GM15510 (cell line): Measurements from ENCODE around the gene SPEN.

ENCODE experiments used
- POLR2A ChIP-seq: IDR thresholded peaks from 3 replicates; pipeline ENCODE4 v1.6.1; 2011; ENCODE audit warnings: borderline replicate concordance; ENCODE audit not compliant: insufficient read length; ENCODE audit errors: extremely low read depth

Gene SPEN

DNA sequence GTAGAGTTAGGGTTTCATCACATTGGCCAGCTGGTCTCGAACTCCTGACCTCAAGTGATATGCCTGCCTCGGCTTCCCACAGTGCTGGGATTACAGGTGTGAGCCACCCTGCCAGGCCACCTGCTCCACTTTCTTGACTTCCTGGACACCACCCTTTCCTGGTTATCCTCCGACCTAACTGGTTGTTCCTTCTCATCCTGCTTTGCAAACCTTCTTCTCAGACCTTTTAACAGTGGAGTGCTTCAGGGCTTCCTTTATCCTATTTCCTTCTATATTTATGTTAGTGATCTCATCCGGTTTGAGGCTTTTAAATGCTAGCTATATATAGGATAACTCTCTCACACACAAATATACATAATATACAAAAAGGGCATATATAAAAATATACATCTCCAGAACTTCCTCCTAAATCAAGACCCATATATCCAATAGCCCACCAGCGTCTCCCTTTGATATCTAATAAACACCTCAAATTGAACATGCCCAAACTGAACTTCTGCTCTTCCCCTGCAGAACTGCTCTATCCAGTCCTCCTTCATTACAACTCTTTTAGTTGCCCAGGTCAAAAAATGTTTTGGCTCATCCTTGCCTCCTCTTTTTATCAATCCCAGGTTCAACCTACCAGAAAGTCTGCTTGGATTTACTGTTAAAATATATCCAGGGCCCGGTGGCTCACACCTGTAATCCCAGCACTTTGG, 20.5 kb upstream of the SPEN start:
- no peak for TF ChIP-seq POLR2A

DNA sequence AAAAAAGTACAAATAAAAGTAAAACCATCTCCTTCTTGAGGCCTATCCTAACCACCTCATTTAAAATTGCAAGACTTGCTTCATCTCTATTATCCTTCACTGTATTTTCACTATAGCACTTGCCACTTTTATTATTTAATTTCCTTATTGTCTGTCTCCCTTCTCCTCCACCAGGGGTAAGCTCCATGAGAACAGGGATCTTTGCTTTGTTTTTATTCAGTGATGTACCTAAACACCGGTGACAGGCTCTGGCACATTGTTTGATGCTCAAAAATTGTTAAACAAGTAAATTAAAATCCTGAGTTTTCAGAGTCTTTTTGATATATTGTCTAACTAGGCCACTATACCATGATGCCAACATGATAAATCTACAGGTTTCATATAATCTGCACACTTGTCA, 17.2 kb upstream of the SPEN start:
- no peak for TF ChIP-seq POLR2A

DNA sequence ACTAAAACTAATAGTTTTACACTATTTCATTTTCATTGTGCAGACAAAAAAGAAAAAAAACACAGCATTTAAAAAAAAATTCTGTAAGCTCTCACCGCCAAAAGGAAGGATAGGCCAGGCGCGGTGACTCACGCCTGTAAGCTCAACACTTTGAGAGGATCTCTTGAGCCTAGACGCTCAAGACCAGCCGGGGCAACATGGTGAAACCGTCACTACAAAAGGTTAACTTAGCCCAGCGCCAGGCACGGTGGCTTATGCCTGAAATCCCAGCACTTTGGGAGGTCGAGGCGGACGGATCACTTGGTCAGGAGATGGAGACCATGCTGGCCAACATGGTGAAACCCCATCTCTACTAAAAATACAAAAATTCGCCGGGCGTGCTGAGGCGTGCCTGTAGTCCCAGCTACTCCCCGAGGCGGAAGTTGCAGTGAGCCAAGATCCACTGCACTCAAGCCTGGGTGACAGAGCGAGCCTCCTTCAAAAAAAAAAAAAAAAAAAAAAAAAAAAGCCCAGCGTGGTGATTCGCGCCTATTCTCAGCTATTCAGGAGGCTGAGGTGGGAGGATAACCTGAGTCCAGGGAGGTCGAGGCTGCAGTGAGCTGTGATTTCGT, 14.3 kb upstream of the SPEN start:
- TF ChIP-seq POLR2A: no peak

DNA sequence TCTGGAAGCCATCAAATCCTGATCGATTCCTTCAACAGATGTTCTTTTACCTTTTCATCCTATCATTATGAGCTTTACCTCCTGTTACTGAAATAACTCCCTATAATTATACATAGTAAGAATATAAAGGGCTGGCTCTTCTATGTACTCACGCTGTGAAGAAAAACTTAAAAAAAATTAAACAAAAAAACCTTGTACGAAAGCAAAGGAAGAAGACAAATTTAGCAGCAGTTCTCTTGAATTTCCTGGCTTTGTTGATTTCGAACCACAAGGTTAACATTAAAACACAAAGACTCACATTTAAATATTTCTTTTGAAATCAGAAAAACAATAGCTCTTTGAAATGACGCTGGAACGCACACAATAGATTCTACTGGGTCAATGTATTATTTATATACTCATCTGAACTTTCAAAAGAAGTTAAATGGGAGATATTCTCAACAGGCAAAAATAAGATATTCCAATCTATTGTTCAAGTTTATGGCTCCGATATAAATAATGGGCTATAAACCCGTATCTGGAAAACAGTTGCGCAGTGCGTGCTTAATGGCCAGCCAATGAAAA, 13.6 kb upstream of the SPEN start:
- no peak for TF ChIP-seq POLR2A

DNA sequence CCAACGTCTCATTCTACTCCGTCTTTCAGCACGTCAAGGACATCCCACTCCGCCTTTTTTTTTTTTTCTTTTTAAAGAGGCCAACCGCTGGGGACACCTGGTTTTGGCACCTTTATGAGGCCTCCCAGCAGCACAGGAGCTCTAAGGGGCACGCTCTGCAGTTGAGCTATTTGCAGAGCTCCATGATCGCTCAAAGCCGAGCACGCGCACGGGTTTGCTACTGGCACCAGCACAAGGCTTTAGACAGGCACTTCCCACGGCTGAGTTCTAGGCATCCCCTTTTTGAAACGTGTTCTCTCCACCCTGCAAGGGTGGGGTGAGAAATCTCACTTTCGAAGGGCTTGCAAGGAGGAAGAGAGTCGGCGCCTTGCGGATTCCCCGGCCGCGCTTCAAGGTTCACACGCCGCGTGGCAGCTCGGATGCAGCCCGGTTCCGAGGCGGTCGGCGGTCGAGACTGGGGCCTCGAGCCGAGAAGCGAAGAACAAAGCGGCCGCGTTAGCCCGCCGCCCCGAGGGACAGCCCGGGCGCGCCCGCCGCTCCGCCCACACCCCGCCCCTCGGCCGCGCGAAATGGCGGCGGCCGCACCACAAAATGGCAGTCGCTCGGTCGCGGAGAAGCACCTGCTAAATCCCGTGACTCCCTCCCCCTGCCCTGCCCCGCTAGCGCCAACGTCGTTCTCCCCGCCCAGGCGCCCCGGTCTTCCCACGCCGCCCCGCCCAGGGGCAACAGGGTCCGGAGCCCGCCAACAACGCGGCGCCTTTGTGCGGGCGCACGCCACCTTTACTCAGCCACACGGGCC, 12.9 kb upstream of the SPEN start:
- TF ChIP-seq POLR2A: peak; percentile 69

DNA sequence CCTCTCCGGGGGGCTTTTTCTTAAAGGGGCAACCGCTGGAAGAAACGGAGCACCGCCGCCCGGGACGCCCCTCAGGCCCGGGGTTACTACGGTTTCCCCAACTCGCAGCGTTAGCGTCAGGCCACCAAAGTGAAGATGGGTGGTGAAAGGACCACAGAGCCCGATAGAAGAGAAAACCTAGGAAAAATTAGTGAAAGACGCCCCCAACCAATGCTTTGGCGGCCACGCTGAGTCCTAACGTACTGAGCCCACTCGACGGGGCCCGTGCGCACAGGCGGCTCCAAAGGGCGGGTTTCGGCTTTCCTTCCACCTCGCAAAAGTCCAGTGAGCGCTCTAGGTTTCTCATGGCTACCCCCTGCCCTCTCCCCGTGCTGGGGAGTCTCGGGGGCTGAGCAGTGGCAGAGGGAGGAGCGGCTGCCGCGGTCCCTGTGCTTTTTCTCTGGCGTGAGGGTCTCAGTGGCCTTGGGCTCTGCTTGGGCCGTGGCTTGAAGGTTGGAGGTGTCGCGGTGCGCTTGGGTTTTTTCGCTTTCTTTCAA, 12.2 kb upstream of the SPEN start:
- TF ChIP-seq POLR2A: peak; percentile 13

DNA sequence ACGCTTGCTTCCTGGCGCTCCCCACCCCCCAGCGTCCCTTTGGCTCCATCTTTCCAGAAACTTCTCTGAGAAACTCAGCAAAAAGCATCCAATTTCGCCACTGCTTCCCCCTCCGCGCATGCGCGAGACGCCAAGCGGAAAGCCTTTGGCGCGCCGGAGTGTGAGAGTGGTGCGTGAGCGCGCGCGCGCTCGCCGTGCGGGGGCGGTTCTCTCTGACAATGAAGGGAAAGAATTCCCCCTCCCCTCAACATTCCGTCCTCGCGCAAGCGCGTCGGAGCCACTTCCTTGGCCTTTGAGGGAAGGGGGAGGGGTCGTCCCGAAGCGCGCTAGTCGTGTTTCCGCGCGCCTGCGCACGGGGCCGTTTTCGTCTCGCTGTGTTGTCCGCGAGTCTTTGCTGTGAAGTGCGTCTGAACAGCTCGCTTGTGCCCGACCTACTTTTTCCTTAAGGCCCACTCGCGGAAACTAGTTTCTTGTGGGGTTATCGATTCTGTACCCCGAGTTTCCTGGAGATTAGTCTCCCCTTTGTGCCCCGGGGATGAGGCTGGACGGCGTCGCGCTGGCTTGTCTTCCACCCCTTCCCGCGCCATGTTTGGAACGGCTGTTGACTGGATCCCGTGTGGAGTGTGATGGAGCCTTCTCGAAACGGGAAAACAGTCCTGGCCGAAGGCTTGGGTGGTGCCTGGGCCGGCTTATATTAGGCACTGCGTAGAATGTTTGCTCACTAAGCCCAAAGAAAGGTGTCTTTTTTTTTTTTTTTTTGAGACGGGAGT, 11.6 kb upstream of the SPEN start:
- peak; percentile 68 for TF ChIP-seq POLR2A

DNA sequence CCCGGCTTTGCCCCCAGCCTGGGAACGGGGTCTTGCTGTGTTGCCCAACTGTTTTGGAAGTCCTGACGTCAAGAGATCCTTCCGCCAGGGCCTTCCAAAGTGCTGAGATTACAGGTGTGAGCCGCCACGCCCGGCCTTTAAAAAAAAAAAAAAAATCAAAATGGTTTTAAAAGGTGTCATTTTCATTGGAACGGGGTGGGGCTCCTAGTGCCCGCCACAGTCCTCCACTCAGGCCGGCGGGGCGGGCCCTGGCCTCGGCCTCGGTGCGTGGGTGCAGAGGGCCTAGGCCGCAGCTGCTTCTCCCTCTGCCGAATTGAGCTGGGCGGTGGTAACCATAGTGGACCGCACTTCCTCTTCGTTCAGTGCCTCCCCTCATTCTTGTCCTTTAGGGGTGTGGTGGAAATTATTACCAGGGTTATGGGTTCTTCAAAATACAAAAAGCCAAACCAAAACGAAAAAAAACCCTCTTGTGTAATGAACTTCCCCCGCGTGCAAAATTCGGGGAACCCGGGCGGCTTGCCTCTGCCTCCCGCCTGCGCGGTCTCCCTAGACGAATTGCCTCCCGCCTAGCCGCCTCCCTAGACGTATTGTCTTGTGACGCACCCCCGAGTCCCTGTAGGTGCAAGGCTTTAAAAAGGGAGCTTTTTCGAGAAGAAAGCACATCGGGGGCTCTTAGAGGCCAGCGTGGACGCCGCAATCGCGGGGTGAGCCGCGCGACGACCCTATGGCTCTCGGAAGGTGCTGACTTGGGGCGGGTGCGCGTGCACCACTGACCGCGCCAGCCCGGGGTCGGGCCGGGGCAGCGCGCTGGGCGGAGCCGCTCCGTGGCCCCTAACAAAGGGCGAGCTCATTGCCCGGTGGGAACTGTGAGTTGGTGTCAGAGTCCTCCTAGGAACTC, 10.5 kb upstream of the SPEN start:
- TF ChIP-seq POLR2A: peak; percentile 16

DNA sequence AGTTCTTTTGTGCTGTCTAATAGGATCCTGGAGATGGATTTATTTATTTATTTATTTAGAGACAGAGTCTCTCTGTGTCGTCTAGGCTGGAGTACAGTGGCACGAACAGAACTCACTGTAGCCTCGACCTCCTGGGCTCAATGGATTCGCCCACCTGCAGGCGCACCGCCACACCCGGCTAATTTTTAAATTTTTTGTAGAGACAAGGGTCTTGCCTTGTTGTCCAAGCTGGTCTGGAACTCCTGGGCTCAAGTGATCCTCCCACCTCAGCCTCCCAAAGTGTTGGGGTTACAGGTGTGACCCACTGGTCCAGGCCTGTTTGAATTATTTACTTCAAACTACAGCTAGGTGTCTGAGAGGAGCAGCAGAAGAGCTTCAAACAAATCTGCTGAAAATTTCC, 9.6 kb upstream of the SPEN start:
- TF ChIP-seq POLR2A: no peak

DNA sequence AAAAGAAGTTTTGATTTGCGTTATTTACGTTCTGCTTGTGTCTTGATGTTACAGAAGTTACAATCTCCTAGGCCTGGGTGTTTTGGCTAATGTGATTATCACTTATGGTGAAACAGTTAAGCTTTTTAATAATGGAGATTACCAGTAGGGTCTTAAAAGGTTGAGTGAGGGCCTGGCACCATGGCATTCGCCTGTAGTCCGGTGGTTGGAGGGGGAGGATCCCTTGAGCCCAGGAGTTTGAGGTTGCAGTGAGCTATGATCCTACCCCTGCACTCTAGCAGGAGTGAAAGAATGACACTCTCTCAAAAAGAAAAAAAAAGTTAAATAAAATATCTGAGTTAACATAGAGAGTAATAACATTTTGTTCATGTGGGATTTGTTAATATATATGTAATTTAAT, 8.8 kb upstream of the SPEN start:
- no peak for TF ChIP-seq POLR2A

DNA sequence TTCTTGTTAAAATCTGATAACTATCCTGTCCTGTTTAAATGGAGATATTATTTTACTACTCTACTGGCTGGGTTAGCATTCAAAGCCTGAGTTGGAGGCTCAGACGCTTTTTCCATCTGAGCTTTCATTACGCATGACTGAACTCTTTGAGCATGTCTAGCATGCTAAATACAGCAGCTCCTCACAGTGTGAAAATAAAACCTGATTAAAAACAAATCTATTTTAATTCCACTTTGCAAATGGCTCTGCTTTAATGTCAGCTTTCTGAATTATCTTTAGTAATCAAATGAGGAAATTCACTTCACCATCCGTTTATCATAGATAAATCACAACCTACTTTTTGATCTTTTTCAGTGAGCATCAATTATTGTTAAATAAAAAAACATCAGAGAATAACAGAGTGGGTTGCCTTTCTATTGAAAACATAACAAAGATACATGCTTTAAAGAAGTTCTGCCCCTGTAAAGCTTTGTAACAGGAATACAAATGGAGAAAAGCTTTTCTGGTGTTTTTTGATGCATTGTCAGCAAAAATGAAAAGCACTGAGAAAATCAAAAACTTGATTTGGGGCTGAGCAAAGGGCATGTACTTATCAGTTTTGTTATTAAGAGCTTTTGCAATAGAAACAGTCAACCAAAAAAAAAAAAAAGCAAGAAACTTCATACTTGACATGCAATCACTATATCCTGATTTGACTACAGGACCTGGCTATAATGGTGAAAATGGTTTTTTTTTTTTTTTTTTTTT, 3.5 kb upstream of the SPEN start:
- TF ChIP-seq POLR2A: no peak

DNA sequence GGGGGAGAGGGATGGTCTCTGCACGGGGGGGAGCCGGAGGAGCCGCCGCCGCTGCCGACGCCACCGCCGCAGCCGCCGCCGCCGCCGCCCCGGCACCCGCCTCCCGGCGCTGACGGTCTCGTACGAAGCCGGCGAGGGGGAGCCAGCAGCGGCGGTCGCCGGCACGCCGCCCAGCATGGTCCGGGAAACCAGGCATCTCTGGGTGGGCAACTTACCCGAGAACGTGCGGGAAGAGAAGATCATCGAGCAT, 311 bp downstream of the SPEN start:
- no peak for TF ChIP-seq POLR2A
